ENCODE results near the gene MKI67. TPM values are rescaled to one million over a fixed set of nuclear protein-coding genes. Genes with fewer than 3 reads are reported as not detected.

MKI67 gene
- total RNA-seq, 2 donors from 2014 or later: 0.35 to 4.0 TPM

DNA sequence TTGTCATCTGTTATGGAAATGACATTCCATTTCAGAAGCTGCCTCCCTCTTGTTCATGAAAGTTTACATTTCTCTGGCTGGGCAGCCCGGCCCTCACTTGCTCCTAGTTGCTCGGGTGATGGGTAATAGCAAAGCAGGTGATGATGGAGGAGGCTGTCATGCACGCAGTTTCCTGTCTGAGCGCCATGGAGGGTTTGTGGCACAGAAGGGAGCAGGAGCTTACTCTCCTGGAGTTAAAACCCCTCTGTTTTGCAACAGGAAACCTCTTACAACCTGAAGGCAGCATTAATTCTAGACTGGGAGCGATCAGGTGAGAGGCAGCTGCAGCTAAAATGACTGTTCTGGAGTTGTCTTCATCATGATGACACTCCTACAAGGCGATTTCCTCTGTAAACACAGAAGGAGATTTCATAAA, 34.1 kb upstream of the MKI67 start:
- DNase-seq (ENCODE audit: low spot score): no peak

DNA sequence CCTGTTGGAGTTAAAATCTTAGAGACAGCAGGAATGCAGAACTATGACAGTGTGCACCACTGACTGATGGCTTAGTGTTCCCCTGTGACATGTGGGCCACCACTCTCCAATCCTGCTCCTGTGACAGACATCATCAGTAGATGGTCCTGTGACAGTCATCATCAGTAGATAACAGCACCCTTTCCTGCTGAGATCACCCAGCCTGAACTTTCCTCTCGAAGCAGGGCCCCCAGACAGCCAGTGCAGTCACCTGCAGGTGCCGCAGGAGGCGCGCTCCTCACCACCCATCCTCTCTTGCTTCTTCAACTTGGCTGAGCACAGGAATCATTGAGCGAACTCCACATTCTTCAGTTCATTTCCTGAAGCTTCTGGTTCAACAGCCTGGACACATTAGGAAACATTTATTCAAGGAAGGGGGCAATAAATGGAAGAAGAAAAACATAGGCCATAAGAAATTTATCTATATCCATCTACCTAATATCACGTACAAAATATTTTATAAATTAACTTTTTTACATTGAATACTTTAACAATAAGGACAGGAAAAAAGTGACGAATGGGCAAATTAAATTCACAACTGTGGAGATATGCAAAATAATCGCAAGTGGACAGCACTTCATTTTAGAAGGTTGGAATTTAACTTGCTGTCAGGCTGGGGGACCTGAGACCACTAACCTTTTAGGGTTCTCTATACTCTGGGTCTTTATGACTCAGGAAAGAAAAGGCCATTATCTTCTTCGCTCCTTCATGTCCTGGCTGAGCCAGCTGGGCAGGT, 32.0 kb upstream of the MKI67 start:
- no peaks in the 10 kb centered on the region for H3K36me3 ChIP-seq
- no peak for DNase-seq (ENCODE audit: low spot score)
- H3K27ac ChIP-seq: no peak overlapping the region
- no peak overlapping the region for H3K4me3 ChIP-seq
- no peaks in the 10 kb centered on the region for H3K4me1 ChIP-seq
- no peaks in the 10 kb centered on the region for H3K27me3 ChIP-seq
- TF ChIP-seq, protein P1, sequence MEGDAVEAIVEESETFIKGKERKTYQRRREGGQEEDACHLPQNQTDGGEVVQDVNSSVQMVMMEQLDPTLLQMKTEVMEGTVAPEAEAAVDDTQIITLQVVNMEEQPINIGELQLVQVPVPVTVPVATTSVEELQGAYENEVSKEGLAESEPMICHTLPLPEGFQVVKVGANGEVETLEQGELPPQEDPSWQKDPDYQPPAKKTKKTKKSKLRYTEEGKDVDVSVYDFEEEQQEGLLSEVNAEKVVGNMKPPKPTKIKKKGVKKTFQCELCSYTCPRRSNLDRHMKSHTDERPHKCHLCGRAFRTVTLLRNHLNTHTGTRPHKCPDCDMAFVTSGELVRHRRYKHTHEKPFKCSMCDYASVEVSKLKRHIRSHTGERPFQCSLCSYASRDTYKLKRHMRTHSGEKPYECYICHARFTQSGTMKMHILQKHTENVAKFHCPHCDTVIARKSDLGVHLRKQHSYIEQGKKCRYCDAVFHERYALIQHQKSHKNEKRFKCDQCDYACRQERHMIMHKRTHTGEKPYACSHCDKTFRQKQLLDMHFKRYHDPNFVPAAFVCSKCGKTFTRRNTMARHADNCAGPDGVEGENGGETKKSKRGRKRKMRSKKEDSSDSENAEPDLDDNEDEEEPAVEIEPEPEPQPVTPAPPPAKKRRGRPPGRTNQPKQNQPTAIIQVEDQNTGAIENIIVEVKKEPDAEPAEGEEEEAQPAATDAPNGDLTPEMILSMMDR (IDR thresholded peaks at IDR 0.05): no peak
- H3K9me3 ChIP-seq: no peaks in the 10 kb centered on the region

More for the DNA sequence above, 34.1 kb upstream of the MKI67 start:
- Histone ChIP-seq H3K27ac (no peak overlapping the region), H3K9me3 (no peaks in the 10 kb centered on the region), H3K4me1 (no peaks in the 10 kb centered on the region), H3K4me3 (no peak overlapping the region), H3K27me3 (no peaks in the 10 kb centered on the region), H3K36me3 (no peaks in the 10 kb centered on the region)
- TF ChIP-seq, protein P1 (IDR thresholded peaks at IDR 0.05): no peak

DNA sequence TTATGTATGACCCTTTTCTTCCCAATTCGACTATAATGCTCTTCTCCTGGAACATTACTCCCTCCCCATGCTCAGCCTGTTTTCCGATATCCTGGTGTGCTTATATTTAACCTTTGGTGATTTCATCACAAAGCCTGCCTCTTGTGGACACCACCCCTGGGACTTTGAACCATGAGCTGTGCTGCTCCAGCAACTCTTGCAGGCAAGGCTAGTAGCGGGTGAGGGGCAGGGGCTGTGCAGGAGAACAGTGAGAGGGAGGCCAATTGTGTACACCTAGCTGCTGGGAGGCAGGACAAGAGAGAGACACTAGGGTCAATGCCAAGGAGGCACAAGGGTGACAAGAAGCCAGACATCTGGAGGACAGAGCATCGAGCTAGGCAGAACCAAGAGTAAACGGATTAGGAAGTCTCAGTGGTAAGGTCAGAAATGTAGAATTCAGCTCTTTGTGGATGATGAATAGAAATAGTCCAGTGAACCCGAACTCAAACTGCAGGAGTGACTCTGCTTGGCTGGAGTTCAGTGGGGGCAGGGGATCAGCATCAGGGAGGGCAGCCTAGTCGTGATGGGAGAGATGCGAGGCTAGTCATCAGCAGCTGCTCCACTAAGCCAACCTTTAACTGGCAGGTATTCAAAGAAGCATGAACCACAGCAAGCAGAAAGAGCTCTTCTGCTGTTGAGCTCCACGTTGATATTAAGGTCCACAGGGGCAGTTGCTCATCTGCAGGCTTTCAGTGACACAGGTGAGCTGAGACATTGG, 31.0 kb upstream of the MKI67 start:
- Histone ChIP-seq H3K9me3 (no peaks in the 10 kb centered on the region), H3K4me1 (no peaks in the 10 kb centered on the region), H3K4me3 (no peak overlapping the region), H3K27me3 (no peaks in the 10 kb centered on the region), H3K36me3 (no peaks in the 10 kb centered on the region), H3K27ac (no peak overlapping the region)
- TF ChIP-seq, protein P1 (IDR thresholded peaks at IDR 0.05): no peak
- DNase-seq (ENCODE audit: low spot score): peak; percentile 38

DNA sequence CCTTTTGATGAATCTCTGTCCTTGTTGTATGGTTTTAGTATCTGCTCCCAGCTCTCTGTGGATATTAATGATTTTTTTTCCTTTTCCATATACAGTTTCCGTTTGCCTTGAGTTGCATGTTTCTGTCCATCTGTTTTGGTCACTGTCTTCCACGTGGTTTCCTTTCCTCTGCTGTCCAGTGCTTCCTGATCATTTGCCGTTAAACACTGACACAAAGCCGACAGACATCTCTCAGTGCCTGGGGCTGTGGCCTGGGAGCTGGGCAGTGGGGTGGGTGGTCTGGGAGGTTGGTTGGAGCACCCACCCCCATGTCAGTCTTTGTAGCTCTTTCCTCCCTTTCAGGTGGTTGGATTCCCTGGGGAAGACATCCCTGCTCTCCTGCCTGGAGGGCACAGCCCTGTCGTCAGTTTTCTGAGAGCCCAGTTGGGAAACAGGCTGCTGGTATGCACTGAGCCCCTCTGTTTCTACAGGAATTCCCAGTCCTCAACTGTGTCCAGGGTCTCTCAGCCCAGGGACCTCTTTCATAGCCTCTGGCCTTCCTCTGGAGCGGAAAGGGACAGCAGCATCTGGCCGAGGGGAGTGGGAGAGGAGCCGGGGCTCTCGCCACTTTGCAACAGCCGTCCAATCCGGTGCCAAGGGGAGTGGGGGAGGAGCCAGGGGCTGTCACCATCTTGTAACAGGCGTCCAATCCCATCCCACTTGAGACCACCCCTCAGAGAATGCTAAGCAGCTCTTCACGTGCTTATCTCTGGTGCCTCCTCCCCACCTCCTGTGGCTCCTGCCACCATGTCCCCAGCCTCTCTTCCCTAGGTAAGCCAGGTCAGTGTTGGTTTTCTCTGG, 26.7 kb upstream of the MKI67 start:
- TF ChIP-seq, protein P1 (IDR thresholded peaks at IDR 0.05): no peak
- H3K27me3 ChIP-seq: no peaks in the 10 kb centered on the region
- no peaks in the 10 kb centered on the region for H3K9me3 ChIP-seq
- H3K4me1 ChIP-seq: peaks cover 0 to 6% of the 10 kb centered on the region in 2 donors
- H3K4me3 ChIP-seq: no peak overlapping the region
- H3K36me3 ChIP-seq: no peaks in the 10 kb centered on the region
- DNase-seq (ENCODE audit: low spot score): peak; percentile 18
- no peak overlapping the region for H3K27ac ChIP-seq

DNA sequence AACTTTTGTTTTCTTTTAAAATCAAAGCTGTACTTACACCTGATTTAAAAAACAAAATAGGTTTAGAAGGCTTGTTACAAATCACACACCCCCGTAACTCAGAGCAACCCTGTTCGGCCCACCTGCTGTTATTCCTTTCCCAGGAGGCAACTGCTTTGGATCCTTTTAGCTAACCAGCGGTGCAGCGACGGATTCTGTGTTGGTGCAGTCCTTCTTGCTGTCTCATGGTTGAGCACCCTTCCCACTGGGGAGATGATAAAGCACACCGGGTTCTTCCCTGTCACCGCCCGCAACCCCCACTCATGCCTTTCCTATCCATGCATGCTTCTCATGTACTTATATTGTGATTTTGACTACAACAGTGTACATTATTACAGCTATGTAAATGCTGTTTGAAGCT, 24.8 kb upstream of the MKI67 start:
- H3K9me3 ChIP-seq: no peaks in the 10 kb centered on the region
- H3K27me3 ChIP-seq: no peaks in the 10 kb centered on the region
- no peaks in the 10 kb centered on the region for H3K36me3 ChIP-seq
- H3K27ac ChIP-seq: no peak overlapping the region
- TF ChIP-seq, protein P1 (IDR thresholded peaks at IDR 0.05): no peak
- no peak for DNase-seq (ENCODE audit: low spot score)
- H3K4me3 ChIP-seq: no peak overlapping the region
- peaks cover 0 to 6% of the 10 kb centered on the region in 2 donors for H3K4me1 ChIP-seq

All from right atrium auricular region (tissue), 2 donors.